Heart right ventricle (tissue), 16 donors: ENCODE results near the gene TERB1. TPM values are rescaled to one million over a fixed set of nuclear protein-coding genes. Genes with fewer than 3 reads are reported as not detected.

Source experiments
- ATAC-seq, 8 donors: fragments of 200-7000 bp; cut with Tn5 transposase; one replicate each; pipeline ENCODE4 v1.9.1; 2020; ENCODE audit warnings: mild to moderate bottlenecking in 8 of 8, moderate library complexity in 8 of 8, moderate number of reproducible peaks in 1 of 8
- DNase-seq, 2 donors: peaks; one replicate each; pipeline ENCODE4 v3.0.0-alpha.2; 2020
- H3K27ac ChIP-seq, 10 donors: fragments of 200-600 bp; sonication (generic) in 2 of 10; one replicate each; pipeline versions ENCODE4 v1.5.0 to v1.8.0; 2020 to 2022; ENCODE audit warnings: mild to moderate bottlenecking in 3 of 10
- H3K27me3 ChIP-seq, 7 donors: fragments of 200-600 bp; one replicate each; pipeline ENCODE4 v1.8.0; 2021 to 2022; ENCODE audit warnings: mild to moderate bottlenecking in 2 of 7
- H3K36me3 ChIP-seq, 9 donors: fragments of 200-600 bp; sonication (generic) in 1 of 9; one replicate each; pipeline versions ENCODE4 v1.5.0 to v1.8.0; 2020 to 2022; ENCODE audit warnings: mild to moderate bottlenecking in 2 of 9
- H3K4me1 ChIP-seq, 9 donors: fragments of 200-600 bp; sonication (generic) in 1 of 9; one replicate each; pipeline versions ENCODE4 v1.5.0 to v1.8.0; 2020 to 2022; ENCODE audit warnings: mild to moderate bottlenecking in 4 of 9
- H3K4me3 ChIP-seq, 10 donors: fragments of 200-600 bp; sonication (generic) in 2 of 10; one replicate each; pipeline versions ENCODE4 v1.5.0 to v1.8.0; 2020 to 2022; ENCODE audit warnings: mild to moderate bottlenecking in 7 of 10, moderate library complexity in 2 of 10
- H3K9me3 ChIP-seq, 11 donors: fragments of 200-600 bp in 10 of 11; sonication (generic) in 2 of 11; one replicate each; pipeline versions ENCODE4 v1.5.0 to v1.8.0; 2013 to 2022; ENCODE audit warnings: mild to moderate bottlenecking in 2 of 11, control low read depth in 1 of 11, moderate library complexity in 1 of 11
- WGBS, 2 donors: extraction: QIAGEN DNeasy Blood & Tissue Kit; methylation state at CpG; one replicate each; pipeline ENCODE4 v1.1.7; 2013; ENCODE audit warnings: inconsistent platforms in 1 of 2; 5-methylcytosine and 5-hydroxymethylcytosine counted together
- intact Hi-C, 10 donors: fragments of 100-400 bp; cut with DNase I; formaldehyde crosslinking; loops; one replicate each; pipeline versions ENCODE4 v1.11.1 to v1.14.2; 2022
- long read RNA-seq, 3 donors: library from polyadenylated mRNA; unstranded; transcript quantifications; one replicate each; pipeline ENCODE4 v2.0.0, GENCODE V29; 2020 to 2021
- polyA plus RNA-seq, 2 donors: library from polyadenylated mRNA; stranded (reverse); fragments of 200-250 nt; gene quantifications; one replicate each; pipeline ENCODE4 v1.2.3, GENCODE V29; 2013
- total RNA-seq, 10 donors: library from RNA; stranded (reverse); fragmentation: NEBNext Ultra II Directional in 3 of 10; extraction: Animal tissue kit (Norgen Biotek cat#: 25700) in 3 of 10; gene quantifications; one replicate each; pipeline versions ENCODE4 v1.2.1 to v1.2.4, GENCODE V29; 2021 to 2023
- TF ChIP-seq, protein P1 (sequence below), 9 donors: fragments of 200-600 bp; sonication (generic) in 2 of 9; IDR thresholded peaks; one replicate each; pipeline versions ENCODE4 v1.5.0 to v1.8.0; 2021 to 2022; ENCODE audit warnings: antibody characterized with exemption in 9 of 9, mild to moderate bottlenecking in 5 of 9, moderate library complexity in 1 of 9
- donor health status: Arrhythmogenic right ventricular cardiomyopathy.
- donor health status: ischemic (EF 13 %, LVEDD 7.1; RV severe dilation, severe dysfunction).
- donor health status: healthy with polysubstance abuse.
- donor health status: DM: no; HTN: yes; CAD: no.
- donor health status: DM: no; HTN: no; CAD: no.
- donor health status: ischemic (EF 25% LVEDD 6.9; RV normal size, moderate dysfunction).
- donor health status: ischemic (EF 25% LVEDD 5.7; RV mildly dilated, moderate dysfunction).
- donor health status: healthy.
- donor health status: DM: yes; HTN: yes; CAD: no.
- donor health status: Ischemic cardiomyopathy.
- donor health status: ischemic (EF 35%, LVEDD 5.7; RV mildly dilated, moderate dysfunction).
- donor health status: nonischemic (EF 11% LVEDD 7.7; RV severe dilation, severe dysfunction).
- donor health status: DM: yes; HTN: yes; CAD: no.
- donor health status: PGD.
- donor health status: ischemic (EF 29% LVEDD 5.4; RV normal size, mild dysfunction).
- donor health status: nonischemic (EF 23%, LVEDD 6.1; RV moderate dilation, normal function).

The TERB1 gene, protein sequence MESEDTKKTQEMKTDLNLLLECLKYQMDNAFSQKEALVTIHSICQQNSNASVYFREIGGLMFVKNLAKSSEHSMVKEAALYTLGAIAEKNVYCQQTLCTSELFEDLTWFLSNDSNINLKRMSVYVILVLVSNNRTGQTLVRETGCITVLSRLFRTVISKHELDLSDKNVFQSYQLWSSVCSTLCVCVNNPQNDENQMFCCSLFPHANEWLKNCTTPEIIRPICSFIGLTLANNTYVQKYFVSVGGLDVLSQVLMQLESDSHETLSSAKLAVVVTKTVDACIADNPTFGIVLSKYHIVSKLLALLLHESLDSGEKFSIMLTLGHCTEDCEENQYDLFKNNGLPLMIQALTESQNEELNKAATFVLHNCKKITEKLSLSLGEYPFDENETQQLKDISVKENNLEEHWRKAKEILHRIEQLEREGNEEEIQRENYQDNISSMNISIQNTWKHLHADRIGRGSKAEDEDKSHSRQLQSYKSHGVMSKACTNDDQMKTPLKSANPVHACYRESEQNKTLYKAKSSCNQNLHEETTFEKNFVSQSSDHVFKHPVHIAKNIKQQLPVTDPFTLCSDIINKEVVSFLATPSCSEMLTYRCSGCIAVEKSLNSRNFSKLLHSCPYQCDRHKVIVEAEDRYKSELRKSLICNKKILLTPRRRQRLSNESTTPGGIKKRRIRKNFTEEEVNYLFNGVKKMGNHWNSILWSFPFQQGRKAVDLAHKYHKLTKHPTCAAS
- total RNA-seq (under 1 TPM in 1 of 10 donors, not detected in 9; 0.12 TPM), polyA plus RNA-seq (not detected)
- long read RNA-seq, donor 1, result 0 reads
- long read RNA-seq, donor 2, result 0 reads
- long read RNA-seq, donor 3, result 0 reads

DNA sequence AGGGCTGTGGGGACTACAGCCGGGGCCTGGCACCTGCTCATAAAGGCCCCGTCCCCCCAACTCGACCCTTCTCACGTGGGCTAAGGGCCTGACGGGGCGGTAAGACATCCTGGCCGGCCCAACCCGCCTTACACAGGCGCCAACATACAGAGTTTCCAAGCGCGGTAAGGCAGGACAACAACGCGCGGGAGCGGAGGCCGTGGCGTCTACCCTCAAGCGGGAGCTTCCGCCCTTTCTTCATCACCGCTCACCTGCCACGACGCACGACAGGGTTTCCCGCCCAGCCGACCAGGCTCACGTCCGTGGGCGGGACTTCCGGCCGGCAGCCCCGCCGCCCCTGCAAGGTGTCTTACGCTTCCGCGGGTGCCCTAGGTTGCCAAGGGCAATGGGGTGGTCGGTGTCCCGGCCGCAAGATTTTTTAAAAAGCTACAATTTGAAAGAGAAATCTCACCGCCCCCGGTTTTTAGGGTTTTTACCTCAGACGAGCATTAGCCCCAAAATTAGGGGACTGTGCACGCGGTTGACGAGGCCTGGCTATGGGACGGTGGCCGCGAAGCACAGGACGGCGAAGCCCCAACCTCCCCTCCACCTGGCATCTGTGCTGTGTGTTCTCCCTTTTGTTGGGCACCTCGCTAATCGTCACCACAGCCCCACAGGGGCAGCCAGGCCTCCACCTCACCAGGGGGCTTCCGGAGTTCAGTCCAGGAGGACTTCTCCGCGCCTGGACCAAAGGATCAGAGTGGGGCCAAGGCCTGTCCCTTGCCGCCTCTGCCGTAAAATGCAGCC lies at the start of gene TERB1:
Gene TERB1, minus strand, starts transcription at position 265 of the 786 bp plus-strand sequence. CDS start 4,786 bp downstream, outside the sequence.
- H3K27ac ChIP-seq, result no peak within 1 kb of the TSS
- intact Hi-C loops, result no loop called here
- DNase-seq (no peak), ATAC-seq (peak in 2 of 8 donors; percentile 27 to 67)
- H3K4me3 ChIP-seq, result no peak within 1 kb of the TSS
- H3K4me1 ChIP-seq, result no peaks in the 10 kb centered on the region
- H3K36me3 ChIP-seq, result peaks cover 0 to 59% (median 40%) of the 10 kb centered on the region in 9 donors
- no peaks in the 10 kb centered on the region for H3K27me3 ChIP-seq
- TF ChIP-seq, protein P1, sequence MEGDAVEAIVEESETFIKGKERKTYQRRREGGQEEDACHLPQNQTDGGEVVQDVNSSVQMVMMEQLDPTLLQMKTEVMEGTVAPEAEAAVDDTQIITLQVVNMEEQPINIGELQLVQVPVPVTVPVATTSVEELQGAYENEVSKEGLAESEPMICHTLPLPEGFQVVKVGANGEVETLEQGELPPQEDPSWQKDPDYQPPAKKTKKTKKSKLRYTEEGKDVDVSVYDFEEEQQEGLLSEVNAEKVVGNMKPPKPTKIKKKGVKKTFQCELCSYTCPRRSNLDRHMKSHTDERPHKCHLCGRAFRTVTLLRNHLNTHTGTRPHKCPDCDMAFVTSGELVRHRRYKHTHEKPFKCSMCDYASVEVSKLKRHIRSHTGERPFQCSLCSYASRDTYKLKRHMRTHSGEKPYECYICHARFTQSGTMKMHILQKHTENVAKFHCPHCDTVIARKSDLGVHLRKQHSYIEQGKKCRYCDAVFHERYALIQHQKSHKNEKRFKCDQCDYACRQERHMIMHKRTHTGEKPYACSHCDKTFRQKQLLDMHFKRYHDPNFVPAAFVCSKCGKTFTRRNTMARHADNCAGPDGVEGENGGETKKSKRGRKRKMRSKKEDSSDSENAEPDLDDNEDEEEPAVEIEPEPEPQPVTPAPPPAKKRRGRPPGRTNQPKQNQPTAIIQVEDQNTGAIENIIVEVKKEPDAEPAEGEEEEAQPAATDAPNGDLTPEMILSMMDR (IDR thresholded peaks at IDR 0.05), result no peak
- H3K9me3 ChIP-seq, result no peaks in the 10 kb centered on the region
- 90% methylated on average over 56 of the region's 56 CpGs for WGBS, 2 donors

DNA sequence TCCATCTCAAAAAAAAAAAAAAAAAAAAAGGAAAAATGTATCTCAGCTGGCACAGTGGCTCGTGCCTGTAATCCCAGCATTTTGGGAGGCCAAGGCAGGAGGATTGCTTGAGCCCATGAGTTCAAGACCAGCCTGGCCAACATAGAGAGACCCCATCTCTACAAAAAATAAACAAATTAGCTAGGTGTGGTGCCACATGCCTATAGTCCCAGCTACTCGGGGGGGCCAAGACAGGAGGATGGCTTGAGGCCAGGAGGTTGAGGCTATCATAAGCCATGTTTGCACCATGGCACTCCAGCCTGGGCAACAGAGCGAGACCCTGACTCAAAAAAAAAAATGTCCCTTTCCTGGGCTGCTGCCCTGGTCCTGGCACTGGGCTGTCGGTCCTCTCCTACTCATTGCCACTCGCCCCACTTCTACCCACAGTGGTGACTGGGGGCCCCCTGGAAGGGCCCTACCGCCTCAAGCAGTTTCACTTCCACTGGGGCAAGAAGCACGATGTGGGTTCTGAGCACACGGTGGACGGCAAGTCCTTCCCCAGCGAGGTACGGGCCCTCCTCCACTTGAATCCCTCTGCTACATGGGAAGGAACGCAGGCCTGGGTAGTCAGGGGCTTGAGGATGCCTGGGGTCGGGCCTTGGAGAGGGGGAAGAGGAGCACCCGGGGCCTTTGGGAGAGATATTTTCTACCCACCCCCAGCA lies 48.9 kb upstream of the TERB1 start:
- ATAC-seq (no peak), DNase-seq (no peak)
- WGBS, 2 donors, result 88 to 91% methylated on average over 14 of the region's 14 CpGs
- Histone ChIP-seq H3K4me3 (no peak overlapping the region), H3K27ac (no peak overlapping the region), H3K36me3 (no peaks in the 10 kb centered on the region), H3K9me3 (no peaks in the 10 kb centered on the region), H3K4me1 (peaks cover 0 to 8% (median 0%) of the 10 kb centered on the region in 9 donors), H3K27me3 (peaks cover 0 to 30% (median 24%) of the 10 kb centered on the region in 7 donors)
- intact Hi-C loops, result no loop called here
- TF ChIP-seq, protein P1 (IDR thresholded peaks at IDR 0.05), result no peak

DNA sequence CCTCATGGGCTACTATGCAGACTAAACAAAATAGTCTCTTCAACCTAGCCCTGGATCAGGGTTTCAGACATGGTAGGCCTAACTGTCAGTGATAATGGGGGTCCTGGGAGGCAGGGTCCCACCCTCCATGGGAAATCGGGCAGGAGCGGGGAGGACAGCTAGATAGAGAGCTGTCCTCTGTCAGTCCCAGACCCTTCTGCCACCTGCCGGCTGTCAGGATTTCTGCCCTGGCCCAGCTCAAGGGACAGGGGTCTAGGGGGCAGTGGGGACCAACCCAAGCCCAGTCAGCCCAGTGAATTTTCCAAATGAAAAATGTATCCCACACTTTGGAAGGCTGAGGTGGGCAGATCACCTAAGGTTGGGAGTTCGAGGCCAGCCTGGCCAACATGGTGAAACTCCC lies 48.2 kb upstream of the TERB1 start:
- no peaks in the 10 kb centered on the region for H3K36me3 ChIP-seq
- DNase-seq, result no peak
- intact Hi-C loops, result no loop called here
- TF ChIP-seq, protein P1 (IDR thresholded peaks at IDR 0.05), result no peak
- no peaks in the 10 kb centered on the region for H3K9me3 ChIP-seq
- H3K4me3 ChIP-seq, result no peak overlapping the region
- no peak for ATAC-seq
- peaks cover 4 to 15% (median 7%) of the 10 kb centered on the region in 9 donors for H3K4me1 ChIP-seq
- WGBS, 2 donors, result 78 to 81% methylated on average over 4 of the region's 4 CpGs
- peaks cover 7 to 37% (median 31%) of the 10 kb centered on the region in 7 donors for H3K27me3 ChIP-seq
- no peak overlapping the region for H3K27ac ChIP-seq
